H1 (cell line): ENCODE measurements around the gene NEDD4L.

Experiments
- EZH2 ChIP-seq: fragments of 200-600 bp; sonication (generic); IDR thresholded peaks from 2 replicates; pipeline ENCODE4 v1.7.1; 2012; ENCODE audit warnings: low read depth, mild to moderate bottlenecking, moderate library complexity, low read length, inconsistent platforms; ENCODE audit not compliant: severe bottlenecking
- GABPA ChIP-seq: IDR thresholded peaks from 2 replicates; pipeline ENCODE4 v1.6.1; 2011; ENCODE audit warnings: mild to moderate bottlenecking, low read length, moderate library complexity, borderline replicate concordance; ENCODE audit not compliant: insufficient read depth
- SP2 ChIP-seq: IDR thresholded peaks from 2 replicates; pipeline ENCODE4 v1.6.1; 2012; ENCODE audit warnings: mild to moderate bottlenecking, low read length, inconsistent platforms
- SP4 ChIP-seq: IDR thresholded peaks from 2 replicates; pipeline ENCODE4 v1.6.1; 2012; ENCODE audit warnings: low read length, inconsistent platforms
- YY1 ChIP-seq: IDR thresholded peaks from 2 replicates; pipeline ENCODE4 v1.6.1; 2011; ENCODE audit warnings: low read depth, mild to moderate bottlenecking, low read length
- TF ChIP-seq, protein P1 (sequence below), 3 experiments: IDR thresholded peaks; 1 replicate in 2 of 3; 2 replicates in 1 of 3; pipeline versions ENCODE4 v1.5.1 to v1.6.1; 2011; ENCODE audit warnings: low read length in 3 of 3, mild to moderate bottlenecking in 3 of 3, inconsistent platforms in 2 of 3, low read depth in 1 of 3, moderate library complexity in 1 of 3; ENCODE audit not compliant: insufficient read depth in 1 of 3; ENCODE audit errors: control extremely low read depth in 1 of 3
- TF ChIP-seq, protein P2 (sequence below): IDR thresholded peaks from 2 replicates; pipeline ENCODE4 v1.6.1; 2011; ENCODE audit warnings: low read length, improper control_type of control experiment
- TF ChIP-seq, protein P3 (sequence below): IDR thresholded peaks from 2 replicates; pipeline ENCODE4 v1.6.1; 2011; ENCODE audit warnings: low read depth, mild to moderate bottlenecking, low read length; ENCODE audit not compliant: insufficient read depth

DNA sequence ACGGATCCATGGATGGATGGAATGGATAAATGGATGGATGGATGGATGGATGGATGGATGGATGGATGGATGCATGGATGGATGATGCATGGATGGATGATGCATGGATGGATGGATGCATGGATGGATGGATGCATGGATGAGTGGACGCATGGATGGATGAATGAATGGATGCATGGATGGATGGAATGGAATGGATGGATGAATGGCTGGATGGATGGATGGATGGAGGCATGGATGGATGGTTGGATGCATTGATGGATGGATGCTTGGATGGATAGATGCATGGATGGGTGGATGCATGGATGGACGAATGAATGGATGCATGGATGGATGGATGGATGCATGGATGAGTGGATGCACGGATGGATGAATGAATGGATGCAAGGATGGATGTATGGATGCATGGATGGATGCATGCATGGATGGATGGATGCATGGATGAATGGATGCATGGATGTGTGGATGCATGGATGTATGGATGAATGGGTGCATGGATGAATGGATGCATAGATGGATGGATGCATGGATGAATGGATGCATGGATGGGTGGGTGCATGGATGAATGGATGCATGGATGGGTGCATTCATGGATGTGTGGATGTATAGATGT is 375.7 kb downstream of the NEDD4L start:
- TF ChIP-seq, protein P1, sequence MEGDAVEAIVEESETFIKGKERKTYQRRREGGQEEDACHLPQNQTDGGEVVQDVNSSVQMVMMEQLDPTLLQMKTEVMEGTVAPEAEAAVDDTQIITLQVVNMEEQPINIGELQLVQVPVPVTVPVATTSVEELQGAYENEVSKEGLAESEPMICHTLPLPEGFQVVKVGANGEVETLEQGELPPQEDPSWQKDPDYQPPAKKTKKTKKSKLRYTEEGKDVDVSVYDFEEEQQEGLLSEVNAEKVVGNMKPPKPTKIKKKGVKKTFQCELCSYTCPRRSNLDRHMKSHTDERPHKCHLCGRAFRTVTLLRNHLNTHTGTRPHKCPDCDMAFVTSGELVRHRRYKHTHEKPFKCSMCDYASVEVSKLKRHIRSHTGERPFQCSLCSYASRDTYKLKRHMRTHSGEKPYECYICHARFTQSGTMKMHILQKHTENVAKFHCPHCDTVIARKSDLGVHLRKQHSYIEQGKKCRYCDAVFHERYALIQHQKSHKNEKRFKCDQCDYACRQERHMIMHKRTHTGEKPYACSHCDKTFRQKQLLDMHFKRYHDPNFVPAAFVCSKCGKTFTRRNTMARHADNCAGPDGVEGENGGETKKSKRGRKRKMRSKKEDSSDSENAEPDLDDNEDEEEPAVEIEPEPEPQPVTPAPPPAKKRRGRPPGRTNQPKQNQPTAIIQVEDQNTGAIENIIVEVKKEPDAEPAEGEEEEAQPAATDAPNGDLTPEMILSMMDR (IDR thresholded peaks at IDR 0.05; ENCODE audit: control extremely low read depth in 1 of 3, insufficient read depth in 1 of 3, low read depth in 1 of 3, low read length in 3 of 3), result no peak
- TF ChIP-seq YY1 (no peak), SP4 (no peak), SP2 (no peak), GABPA (no peak), EZH2 (no peak)
- TF ChIP-seq, protein P2, sequence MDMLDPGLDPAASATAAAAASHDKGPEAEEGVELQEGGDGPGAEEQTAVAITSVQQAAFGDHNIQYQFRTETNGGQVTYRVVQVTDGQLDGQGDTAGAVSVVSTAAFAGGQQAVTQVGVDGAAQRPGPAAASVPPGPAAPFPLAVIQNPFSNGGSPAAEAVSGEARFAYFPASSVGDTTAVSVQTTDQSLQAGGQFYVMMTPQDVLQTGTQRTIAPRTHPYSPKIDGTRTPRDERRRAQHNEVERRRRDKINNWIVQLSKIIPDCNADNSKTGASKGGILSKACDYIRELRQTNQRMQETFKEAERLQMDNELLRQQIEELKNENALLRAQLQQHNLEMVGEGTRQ, result no peak
- TF ChIP-seq, protein P3, sequence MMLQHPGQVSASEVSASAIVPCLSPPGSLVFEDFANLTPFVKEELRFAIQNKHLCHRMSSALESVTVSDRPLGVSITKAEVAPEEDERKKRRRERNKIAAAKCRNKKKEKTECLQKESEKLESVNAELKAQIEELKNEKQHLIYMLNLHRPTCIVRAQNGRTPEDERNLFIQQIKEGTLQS, result no peak
